HepG2 (cell line): ENCODE data around the gene UBE2G2. TPM values are rescaled to one million over a fixed set of nuclear protein-coding genes. Genes with fewer than 3 reads are reported as not detected.

ENCODE experiments used
- DPF2 ChIP-seq: sonication (generic); formaldehyde crosslinking; IDR thresholded peaks from 2 replicates; pipeline ENCODE4 v1.4.0; 2020; ENCODE audit warnings: mild to moderate bottlenecking, low read depth, missing genetic modification reagents, borderline replicate concordance
- FIP1L1 ChIP-seq: fragments of 200-400 bp; formaldehyde crosslinking; IDR thresholded peaks from 2 replicates; pipeline ENCODE4 v1.6.1; 2018; ENCODE audit warnings: low read depth, mild to moderate bottlenecking, low read length, moderate library complexity, borderline replicate concordance; ENCODE audit not compliant: insufficient read depth
- GATAD2A ChIP-seq: IDR thresholded peaks from 2 replicates; pipeline ENCODE4 v1.6.1; 2016
- MED1 ChIP-seq: sonication (generic); formaldehyde crosslinking; IDR thresholded peaks from 2 replicates; pipeline ENCODE4 v1.4.0; 2020; ENCODE audit warnings: missing genetic modification reagents
- PBX3 ChIP-seq: sonication (generic); formaldehyde crosslinking; IDR thresholded peaks from 2 replicates; pipeline ENCODE4 v1.8.1; 2023; ENCODE audit warnings: missing genetic modification reagents, inconsistent platforms, borderline replicate concordance
- USF2 ChIP-seq, 2 experiments: sonication (generic) in 1 of 2; formaldehyde crosslinking in 1 of 2; IDR thresholded peaks; 2 replicates each; pipeline versions ENCODE4 v1.5.1 to v1.6.1; 2011 to 2020; ENCODE audit warnings: borderline replicate concordance in 1 of 2, low read depth in 1 of 2, low read length in 1 of 2, mild to moderate bottlenecking in 1 of 2, missing genetic modification reagents in 1 of 2, moderate library complexity in 1 of 2
- ZBTB38 ChIP-seq: sonication (generic); formaldehyde crosslinking; IDR thresholded peaks from 2 replicates; pipeline ENCODE4 v1.5.1; 2020; ENCODE audit warnings: mild to moderate bottlenecking, missing genetic modification reagents
- ZNF256 ChIP-seq: sonication (generic); formaldehyde crosslinking; conservative IDR thresholded peaks from 2 replicates; pipeline ENCODE4 v1.4.0; 2020; ENCODE audit warnings: missing genetic modification reagents
- ZNF260 ChIP-seq: sonication (generic); formaldehyde crosslinking; IDR thresholded peaks from 2 replicates; pipeline ENCODE4 v1.4.0; 2020; ENCODE audit warnings: missing genetic modification reagents, low read depth, mild to moderate bottlenecking, borderline replicate concordance
- ZNF430 ChIP-seq: sonication (generic); formaldehyde crosslinking; IDR thresholded peaks from 2 replicates; pipeline ENCODE4 v1.9.0; 2021; ENCODE audit warnings: mild to moderate bottlenecking, missing genetic modification reagents
- ZNF556 ChIP-seq: sonication (generic); formaldehyde crosslinking; IDR thresholded peaks from 2 replicates; pipeline ENCODE4 v1.4.0; 2020; ENCODE audit warnings: mild to moderate bottlenecking, missing genetic modification reagents, borderline replicate concordance
- ZNF780A ChIP-seq: sonication (generic); formaldehyde crosslinking; IDR thresholded peaks from 2 replicates; pipeline ENCODE4 v1.8.0; 2022; ENCODE audit warnings: mild to moderate bottlenecking, missing genetic modification reagents, moderate library complexity
- ZNF891 ChIP-seq: sonication (generic); formaldehyde crosslinking; IDR thresholded peaks from 2 replicates; pipeline ENCODE4 v1.5.0; 2020; ENCODE audit warnings: mild to moderate bottlenecking, missing genetic modification reagents
- polyA plus RNA-seq, 8 experiments: library from polyadenylated mRNA; depleted of rRNA in 3 of 8; stranded (reverse) in 7 of 8; unstranded in 1 of 8; fragments of >200 nt; fragmentation: Illumina TruSeq in 4 of 8; extraction: Trizol in 4 of 8; gene quantifications; 2 replicates each; pipeline versions ENCODE4 v1.2.1 to v1.2.3, GENCODE V29; 2011 to 2016; ENCODE audit warnings: low read depth in 4 of 8, missing spikeins in 1 of 8, mixed read lengths in 1 of 8; ENCODE audit not compliant: insufficient read depth in 1 of 8
- total RNA-seq, 5 experiments: library from RNA; depleted of rRNA; stranded (reverse); fragments of >200 nt; fragmentation: Illumina TruSeq; extraction: Trizol; gene quantifications; 2 replicates each; pipeline ENCODE4 v1.2.3, GENCODE V29; 2016; ENCODE audit warnings: low read depth in 1 of 5
- TF ChIP-seq, protein P1 (sequence below): sonication (generic); formaldehyde crosslinking; IDR thresholded peaks from 2 replicates; pipeline ENCODE4 v1.4.0; 2020; ENCODE audit warnings: mild to moderate bottlenecking, low read depth, missing genetic modification reagents
- TF ChIP-seq, protein P2 (sequence below): sonication (generic); formaldehyde crosslinking; IDR thresholded peaks from 2 replicates; pipeline ENCODE4 v1.5.0; 2020; ENCODE audit warnings: missing genetic modification reagents, mild to moderate bottlenecking, borderline replicate concordance
- TF ChIP-seq, protein P3 (sequence below): sonication (generic); formaldehyde crosslinking; IDR thresholded peaks from 2 replicates; pipeline ENCODE4 v1.9.0; 2021; ENCODE audit warnings: missing genetic modification reagents, borderline replicate concordance
- TF ChIP-seq, protein P4 (sequence below): sonication (generic); formaldehyde crosslinking; IDR thresholded peaks from 2 replicates; pipeline ENCODE4 v1.8.0; 2022; ENCODE audit warnings: missing genetic modification reagents, mild to moderate bottlenecking, inconsistent platforms, borderline replicate concordance
- TF ChIP-seq, protein P5 (sequence below): sonication (generic); formaldehyde crosslinking; IDR thresholded peaks from 2 replicates; pipeline ENCODE4 v1.5.0; 2020; ENCODE audit warnings: mild to moderate bottlenecking, missing genetic modification reagents, borderline replicate concordance

The UBE2G2 gene
- total and polyA plus RNA-seq, 2 of the 13 experiments (the other 11 are each of a cell fraction or from before 2014, with no cell fraction given) = 55.4 to 92.0 TPM

GRCh38 chr21:44850905-44851657 is 49.5 kb upstream of the UBE2G2 start (continued):
- TF ChIP-seq USF2 (IDR thresholded peaks at IDR 0.05; ENCODE audit: low read depth, low read length) (no peak), USF2 (CRISPR knock-in tag; IDR thresholded peaks at IDR 0.05; ENCODE audit: borderline replicate concordance) (peak; percentile 49; the same call in 1 of the 2 replicates), ZNF256 (CRISPR knock-in tag) (no peak), ZNF556 (CRISPR knock-in tag) (no peak), FIP1L1 (no peak), ZNF891 (CRISPR knock-in tag) (no peak), MED1 (no peak), ZBTB38 (CRISPR knock-in tag) (peak; percentile 95), PBX3 (CRISPR knock-in tag) (no peak), DPF2 (CRISPR knock-in tag) (no peak), ZNF260 (CRISPR knock-in tag) (no peak), GATAD2A (CRISPR knock-in tag) (0 out of 2 replicates have a peak, but pooled peaks have one; percentile 22), ZNF780A (CRISPR knock-in tag) (no peak), ZNF430 (no peak)
- TF ChIP-seq, protein P1, sequence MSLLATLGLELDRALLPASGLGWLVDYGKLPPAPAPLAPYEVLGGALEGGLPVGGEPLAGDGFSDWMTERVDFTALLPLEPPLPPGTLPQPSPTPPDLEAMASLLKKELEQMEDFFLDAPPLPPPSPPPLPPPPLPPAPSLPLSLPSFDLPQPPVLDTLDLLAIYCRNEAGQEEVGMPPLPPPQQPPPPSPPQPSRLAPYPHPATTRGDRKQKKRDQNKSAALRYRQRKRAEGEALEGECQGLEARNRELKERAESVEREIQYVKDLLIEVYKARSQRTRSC (CRISPR knock-in tag) = no peak
- TF ChIP-seq, protein P2, sequence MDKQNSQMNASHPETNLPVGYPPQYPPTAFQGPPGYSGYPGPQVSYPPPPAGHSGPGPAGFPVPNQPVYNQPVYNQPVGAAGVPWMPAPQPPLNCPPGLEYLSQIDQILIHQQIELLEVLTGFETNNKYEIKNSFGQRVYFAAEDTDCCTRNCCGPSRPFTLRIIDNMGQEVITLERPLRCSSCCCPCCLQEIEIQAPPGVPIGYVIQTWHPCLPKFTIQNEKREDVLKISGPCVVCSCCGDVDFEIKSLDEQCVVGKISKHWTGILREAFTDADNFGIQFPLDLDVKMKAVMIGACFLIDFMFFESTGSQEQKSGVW (CRISPR knock-in tag) = no peak
- TF ChIP-seq, protein P3, sequence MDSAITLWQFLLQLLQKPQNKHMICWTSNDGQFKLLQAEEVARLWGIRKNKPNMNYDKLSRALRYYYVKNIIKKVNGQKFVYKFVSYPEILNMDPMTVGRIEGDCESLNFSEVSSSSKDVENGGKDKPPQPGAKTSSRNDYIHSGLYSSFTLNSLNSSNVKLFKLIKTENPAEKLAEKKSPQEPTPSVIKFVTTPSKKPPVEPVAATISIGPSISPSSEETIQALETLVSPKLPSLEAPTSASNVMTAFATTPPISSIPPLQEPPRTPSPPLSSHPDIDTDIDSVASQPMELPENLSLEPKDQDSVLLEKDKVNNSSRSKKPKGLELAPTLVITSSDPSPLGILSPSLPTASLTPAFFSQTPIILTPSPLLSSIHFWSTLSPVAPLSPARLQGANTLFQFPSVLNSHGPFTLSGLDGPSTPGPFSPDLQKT (CRISPR knock-in tag) = no peak
- TF ChIP-seq, protein P4, sequence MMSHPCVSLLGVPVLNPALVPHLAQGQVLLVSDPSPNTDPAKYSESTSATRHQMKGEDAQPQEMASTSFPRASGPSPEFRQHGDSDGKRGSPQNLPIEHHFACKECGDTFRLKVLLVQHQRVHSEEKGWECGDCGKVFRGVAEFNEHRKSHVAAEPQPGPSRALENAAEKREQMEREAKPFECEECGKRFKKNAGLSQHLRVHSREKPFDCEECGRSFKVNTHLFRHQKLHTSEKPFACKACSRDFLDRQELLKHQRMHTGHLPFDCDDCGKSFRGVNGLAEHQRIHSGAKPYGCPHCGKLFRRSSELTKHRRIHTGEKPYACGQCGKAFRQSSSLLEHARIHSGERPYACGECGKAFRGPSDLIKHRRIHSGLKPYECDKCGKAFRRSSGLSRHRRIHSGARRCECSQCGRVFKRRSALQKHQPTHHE = no peak
- TF ChIP-seq, protein P5, sequence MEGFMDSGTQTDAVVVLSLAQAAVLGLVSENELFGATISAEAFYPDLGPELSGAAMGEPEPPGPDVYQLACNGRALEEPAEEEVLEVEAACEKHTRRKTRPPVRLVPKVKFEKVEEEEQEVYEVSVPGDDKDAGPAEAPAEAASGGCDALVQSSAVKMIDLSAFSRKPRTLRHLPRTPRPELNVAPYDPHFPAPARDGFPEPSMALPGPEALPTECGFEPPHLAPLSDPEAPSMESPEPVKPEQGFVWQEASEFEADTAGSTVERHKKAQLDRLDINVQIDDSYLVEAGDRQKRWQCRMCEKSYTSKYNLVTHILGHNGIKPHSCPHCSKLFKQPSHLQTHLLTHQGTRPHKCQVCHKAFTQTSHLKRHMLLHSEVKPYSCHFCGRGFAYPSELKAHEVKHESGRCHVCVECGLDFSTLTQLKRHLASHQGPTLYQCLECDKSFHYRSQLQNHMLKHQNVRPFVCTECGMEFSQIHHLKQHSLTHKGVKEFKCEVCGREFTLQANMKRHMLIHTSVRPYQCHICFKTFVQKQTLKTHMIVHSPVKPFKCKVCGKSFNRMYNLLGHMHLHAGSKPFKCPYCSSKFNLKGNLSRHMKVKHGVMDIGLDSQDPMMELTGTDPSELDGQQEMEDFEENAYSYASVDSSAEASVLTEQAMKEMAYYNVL (CRISPR knock-in tag) = no peak
